CD4-positive, alpha-beta T cell (primary cell): ENCODE measurements around the gene PPP1R1B. TPM values are rescaled to one million over a fixed set of nuclear protein-coding genes. Genes with fewer than 3 reads are reported as not detected.

Experiments used
- ATAC-seq: fragments of 200-7000 bp; cut with Tn5 transposase; one replicate; pipeline ENCODE4 v1.10.0; 2022; ENCODE audit warnings: mild to moderate bottlenecking; ENCODE audit not compliant: poor library complexity
- CTCF ChIA-PET: fragments of 350-600 bp; sonication (Branson Sonifier 250); formaldehyde crosslinking; loops from one replicate; lab custom pipeline; 2021; ENCODE audit warnings: antibody characterized with exemption, inconsistent platforms; lab: Charles Lee
- POLR2A ChIA-PET: fragments of 350-600 bp; sonication (Branson Sonifier 250); formaldehyde crosslinking; loops from one replicate; lab custom pipeline; 2021; ENCODE audit warnings: antibody characterized with exemption, inconsistent platforms; lab: Charles Lee
- DNase-seq, 14 experiments: peaks; one replicate each; pipeline ENCODE4 v3.0.0-alpha.2; 2013 to 2020; ENCODE audit warnings: mixed read lengths in 2 of 14
- H3K27ac ChIP-seq, 2 donors: one replicate each; pipeline versions ENCODE4 v1.5.1 to v1.7.0; 2013; ENCODE audit warnings: low read length in 2 of 2, low read depth in 1 of 2, mild to moderate bottlenecking in 1 of 2
- H3K27me3 ChIP-seq, 2 experiments: 1 replicate in 1 of 2; 2 replicates in 1 of 2; pipeline versions ENCODE4 v1.6.1 to v1.7.0; 2013; ENCODE audit warnings: low read length in 2 of 2, control low read depth in 1 of 2, mild to moderate bottlenecking in 1 of 2, moderate library complexity in 1 of 2; ENCODE audit not compliant: insufficient read depth in 2 of 2, control insufficient read depth in 1 of 2
- H3K36me3 ChIP-seq: one replicate; pipeline ENCODE4 v1.6.1; 2013; ENCODE audit warnings: low read length, control low read depth; ENCODE audit not compliant: insufficient read depth
- H3K4me1 ChIP-seq: one replicate; pipeline ENCODE4 v1.6.1; 2013; ENCODE audit warnings: low read length, control low read depth; ENCODE audit not compliant: insufficient read depth
- H3K4me3 ChIP-seq: one replicate; pipeline ENCODE4 v1.5.1; 2013; ENCODE audit warnings: mild to moderate bottlenecking, low read length, moderate library complexity
- H3K9me3 ChIP-seq, 2 experiments: 1 replicate in 1 of 2; 2 replicates in 1 of 2; pipeline versions ENCODE4 v1.6.1 to v1.7.0; 2013; ENCODE audit warnings: low read length in 2 of 2, mild to moderate bottlenecking in 2 of 2, control low read depth in 1 of 2, moderate library complexity in 1 of 2; ENCODE audit not compliant: control insufficient read depth in 1 of 2, insufficient read depth in 1 of 2
- H3K27ac Mint-ChIP-seq: one replicate; pipeline ENCODE4 v1.8.0; 2020; ENCODE audit warnings: mixed read lengths
- H3K27me3 Mint-ChIP-seq: one replicate; pipeline ENCODE4 v1.8.0; 2021; ENCODE audit warnings: mixed read lengths
- H3K36me3 Mint-ChIP-seq: one replicate; pipeline ENCODE4 v1.8.0; 2021; ENCODE audit warnings: low read depth, mixed read lengths
- H3K4me1 Mint-ChIP-seq: one replicate; pipeline ENCODE4 v1.8.0; 2021; ENCODE audit warnings: low read depth, mixed read lengths
- H3K4me3 Mint-ChIP-seq: one replicate; pipeline ENCODE4 v1.8.0; 2020; ENCODE audit warnings: mild to moderate bottlenecking, mixed read lengths
- H3K9me3 Mint-ChIP-seq: one replicate; pipeline ENCODE4 v1.8.0; 2020; ENCODE audit warnings: mixed read lengths
- CTCF ChIP-seq: fragments of 200-600 bp; IDR thresholded peaks from one replicate; pipeline ENCODE4 v1.8.0; 2022; ENCODE audit warnings: antibody characterized with exemption, mild to moderate bottlenecking
- intact Hi-C, 2 experiments: fragments of 100-400 bp; cut with DNase I in 1 of 2; cut with micrococcal nuclease in 1 of 2; formaldehyde crosslinking; loops; one replicate each; pipeline versions ENCODE4 v1.15.1 to v1.9.0; 2023 to 2025; cut with DNase I, micrococcal nuclease
- total RNA-seq, 174 experiments: library from RNA in 2 of 174; stranded (reverse) in 2 of 174; gene quantifications; one replicate each; pipeline ENCODE4 v1.2.3 and lab custom pipeline; 2021 to 2026

Gene PPP1R1B
- total RNA-seq, 2 experiments from 2014 or later: 0.25 TPM; not detected in 1

DNA sequence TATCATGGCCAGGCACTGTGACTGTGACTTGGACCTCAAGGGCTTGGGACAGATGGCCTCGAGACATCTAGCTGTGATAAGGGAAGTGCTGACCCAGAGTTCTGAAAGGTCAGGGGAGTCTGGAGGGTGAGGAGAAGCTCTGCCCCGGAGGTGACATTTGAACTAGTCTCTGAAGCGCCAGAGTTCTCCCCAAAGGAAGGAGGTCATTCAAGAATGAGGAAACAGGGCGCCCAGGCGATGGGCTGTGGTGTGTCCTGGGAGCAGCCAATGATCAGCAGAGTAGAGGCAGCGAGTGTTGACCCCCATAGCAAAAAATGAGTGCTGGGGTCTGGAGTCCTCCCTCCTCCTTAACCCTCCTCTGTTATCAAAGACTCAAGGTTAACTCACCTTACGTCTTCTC, 15.1 kb downstream of the PPP1R1B start:
- H3K9me3 ChIP-seq: no peaks in the 10 kb centered on the region
- H3K27me3 ChIP-seq: no peaks in the 10 kb centered on the region
- Mint-ChIP-seq H3K36me3 (peaks cover 25% of the 10 kb centered on the region), H3K4me3 (no peak overlapping the region), H3K27me3 (no peaks in the 10 kb centered on the region), H3K9me3 (no peaks in the 10 kb centered on the region), H3K27ac (peak overlapping the region; percentile 47), H3K4me1 (peaks cover 78% of the 10 kb centered on the region)
- intact Hi-C loops: no loop called here
- no peak for DNase-seq
- no peak for TF ChIP-seq CTCF
- H3K4me3 ChIP-seq: no peak overlapping the region
- ChIA-PET POLR2A (no interaction called here), CTCF (interaction anchor here (1.3 kb wide), 1 partner anchor 12 kb away, joined by 5 read pairs; no protein-coding TSS in a partner anchor)
- H3K27ac ChIP-seq: no peak overlapping the region
- peaks cover 82% of the 10 kb centered on the region for H3K4me1 ChIP-seq
- no peak for ATAC-seq
- peaks cover 12% of the 10 kb centered on the region for H3K36me3 ChIP-seq

DNA sequence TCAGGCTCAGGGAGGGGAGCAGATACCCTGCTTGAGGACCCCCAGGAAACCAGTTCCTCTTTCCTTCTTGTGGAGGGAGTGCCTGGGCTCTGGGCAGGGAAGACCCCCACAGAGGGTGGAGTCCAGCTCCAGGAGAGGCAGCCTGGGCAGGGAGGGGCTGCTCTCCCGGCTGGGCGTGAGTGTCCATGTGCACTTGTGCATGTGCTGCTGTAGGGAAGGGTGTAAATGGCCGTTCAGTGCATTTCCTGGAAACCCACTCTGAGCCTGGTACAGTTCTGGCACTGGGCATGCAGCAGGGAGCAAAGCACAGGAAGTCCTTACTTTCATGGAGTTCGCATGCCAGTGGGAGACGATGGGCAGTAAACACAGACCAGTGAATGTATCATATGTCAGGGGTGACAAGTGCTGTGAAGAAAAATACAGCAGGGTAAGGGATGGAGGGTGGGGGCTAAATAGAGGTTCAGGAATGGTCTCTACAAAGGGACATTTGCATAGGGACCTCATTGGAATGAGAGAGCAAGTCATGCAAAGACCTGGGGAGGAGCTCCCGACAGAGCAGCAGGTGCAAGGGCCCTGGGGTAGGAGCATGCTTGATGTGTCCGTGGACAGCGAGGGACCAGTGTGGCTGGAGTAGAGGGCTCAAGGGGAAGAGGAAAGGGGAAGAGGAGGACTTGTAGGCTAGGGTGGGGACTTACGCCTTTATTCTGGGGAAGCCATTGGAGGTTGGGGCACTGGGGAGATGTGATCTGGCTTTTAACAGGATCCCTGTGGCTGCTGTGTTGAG, 15.7 kb downstream of the PPP1R1B start:
- Mint-ChIP-seq H3K4me3 (no peak overlapping the region), H3K27me3 (no peaks in the 10 kb centered on the region), H3K4me1 (peaks cover 75% of the 10 kb centered on the region), H3K27ac (no peak overlapping the region), H3K36me3 (peaks cover 21% of the 10 kb centered on the region), H3K9me3 (no peaks in the 10 kb centered on the region)
- TF ChIP-seq CTCF: no peak
- Histone ChIP-seq H3K4me1 (peaks cover 84% of the 10 kb centered on the region), H3K36me3 (peaks cover 12% of the 10 kb centered on the region), H3K9me3 (no peaks in the 10 kb centered on the region), H3K4me3 (no peak overlapping the region), H3K27ac (no peak overlapping the region), H3K27me3 (no peaks in the 10 kb centered on the region)
- POLR2A ChIA-PET: no interaction called here
- intact Hi-C loops: no loop called here
- no peak for DNase-seq
- CTCF ChIA-PET: interaction anchor here (0.8 to 1.4 kb wide), 2 partner anchors 11 to 26 kb away, joined by 4 to 7 read pairs; partner anchors contain the start of gene PNMT
- ATAC-seq: no peak

- ChIA-PET POLR2A (no interaction called here), CTCF (interaction anchor here (0.8 to 1.4 kb wide), 2 partner anchors 11 to 25 kb away, joined by 4 to 7 read pairs; partner anchors contain the start of gene PNMT)
- no peak for TF ChIP-seq CTCF
- no peak overlapping the region for H3K27ac ChIP-seq
- Mint-ChIP-seq H3K4me1 (peaks cover 67% of the 10 kb centered on the region), H3K36me3 (peaks cover 15% of the 10 kb centered on the region), H3K9me3 (no peaks in the 10 kb centered on the region), H3K27ac (no peak overlapping the region), H3K4me3 (no peak overlapping the region), H3K27me3 (no peaks in the 10 kb centered on the region)
- H3K4me3 ChIP-seq: no peak overlapping the region
- peaks cover 76% of the 10 kb centered on the region for H3K4me1 ChIP-seq
- no peaks in the 10 kb centered on the region for H3K27me3 ChIP-seq
- ATAC-seq: no peak
- H3K36me3 ChIP-seq: peaks cover 12% of the 10 kb centered on the region
- no peaks in the 10 kb centered on the region for H3K9me3 ChIP-seq
- intact Hi-C loops: no loop called here
- no peak for DNase-seq
Measured at GRCh38 chr17:39643271-39643670, 16.5 kb downstream of the PPP1R1B start.
